ENCODE data around the gene DGCR2. TPM values are rescaled to one million over a fixed set of nuclear protein-coding genes. Genes with fewer than 3 reads are reported as not detected.

DGCR2 gene
- total and polyA plus RNA-seq, 2 experiments from 2014 or later = 18.5 to 83.0 TPM

DNA sequence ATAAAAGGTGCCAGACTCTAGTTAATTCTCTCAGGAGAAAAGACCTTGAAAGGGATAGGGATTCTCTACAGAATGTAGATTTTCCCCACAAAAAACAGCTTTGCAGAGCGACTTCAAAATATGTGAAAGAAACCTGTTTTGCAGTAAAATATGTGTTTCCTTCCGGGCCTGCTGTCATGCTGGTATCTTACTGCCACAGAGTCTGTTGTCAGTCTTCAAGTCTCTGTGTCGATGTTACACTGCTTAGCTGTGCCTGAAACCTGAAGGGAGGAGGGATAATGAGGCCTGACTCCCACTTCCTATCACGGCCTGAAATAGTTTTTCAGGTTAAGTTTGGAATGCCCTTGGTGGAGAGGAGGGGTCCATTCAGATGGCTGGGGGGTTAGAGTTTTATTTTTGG, 1.7 kb upstream of the DGCR2 start (continued):
- no peak for TF ChIP-seq ZNF331 (CRISPR knock-in tag; IDR thresholded peaks at IDR 0.05; ENCODE audit: low read depth)

DNA sequence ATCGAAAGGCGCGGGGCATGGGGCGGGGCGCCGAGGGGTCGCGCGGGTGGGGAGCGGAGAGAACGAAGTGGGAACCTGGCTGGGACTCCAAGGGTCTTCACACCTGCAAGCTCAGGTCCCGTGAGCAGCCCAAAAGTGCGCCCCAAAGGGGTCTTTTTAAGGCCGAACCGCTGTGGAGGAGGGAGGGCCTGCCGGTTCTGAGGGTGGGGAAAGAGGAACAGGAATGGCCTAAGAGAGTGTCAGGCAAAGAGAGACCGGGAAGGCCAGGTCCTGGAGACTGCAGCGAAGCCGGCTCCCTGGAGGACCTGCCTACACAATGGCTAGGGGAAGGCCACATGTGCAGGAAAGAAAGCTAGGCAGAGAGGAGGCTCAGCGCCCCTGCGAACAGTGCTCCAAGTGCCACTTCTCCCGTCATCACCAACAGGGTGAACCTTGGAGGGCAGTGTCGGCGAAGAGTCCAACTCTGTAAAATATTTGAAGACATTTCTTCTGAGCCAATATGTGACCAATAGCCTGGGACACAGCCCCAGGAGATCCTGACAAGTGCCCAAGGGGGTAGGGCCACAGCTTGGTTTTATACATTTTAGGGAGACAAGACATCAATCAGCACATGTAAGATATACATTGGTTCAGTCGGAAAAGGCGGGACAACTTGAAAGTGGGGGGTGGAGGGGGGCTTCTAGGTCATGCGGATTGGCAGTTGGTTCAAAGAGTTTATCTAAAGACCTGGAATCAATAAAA, 710 bp upstream of the DGCR2 start:
- peak overlapping the region; percentile 96 for H3K4me3 ChIP-seq
- no peaks in the 10 kb centered on the region for H3K36me3 ChIP-seq (ENCODE audit: insufficient read depth)
- H3K79me2 ChIP-seq (replicated peaks; ENCODE audit: insufficient read depth) = peaks cover 38% of the 10 kb centered on the region
- Mint-ChIP-seq H3K4me1 (peaks cover 29% of the 10 kb centered on the region), H3K27me3 (ENCODE audit: insufficient read depth, low read depth, poor library complexity) (peaks cover 22% of the 10 kb centered on the region), H3K4me3 (peak overlapping the region; percentile 85), H3K9me3 (no peaks in the 10 kb centered on the region), H3K36me3 (ENCODE audit: low read depth) (no peaks in the 10 kb centered on the region; the same call in 2 of the 3 replicates), H3K27ac (peak overlapping the region; percentile 90)
- DNase-seq (ENCODE audit: low spot score) (peak; percentile 67), ATAC-seq (peak; percentile 50)
- no peaks in the 10 kb centered on the region for H3K27me3 ChIP-seq (ENCODE audit: insufficient read depth)
- H3K4me1 ChIP-seq (ENCODE audit: insufficient read depth) = peaks cover 16% of the 10 kb centered on the region
- peak overlapping the region; percentile 95 for H2AFZ ChIP-seq
- H4K20me1 ChIP-seq (replicated peaks; ENCODE audit: insufficient read depth) = peaks cover 30% of the 10 kb centered on the region
- H3K9me2 ChIP-seq (ENCODE audit: insufficient read depth) = no peaks in the 10 kb centered on the region
- H3F3A ChIP-seq (replicated peaks; ENCODE audit: low read depth) = peaks cover 4% of the 10 kb centered on the region; the same call in 1 of the 2 replicates
- no peak overlapping the region for H3K27ac ChIP-seq (ENCODE audit: low read depth)
- peak overlapping the region; percentile 85 for H3K4me2 ChIP-seq
- TF ChIP-seq, protein P1, sequence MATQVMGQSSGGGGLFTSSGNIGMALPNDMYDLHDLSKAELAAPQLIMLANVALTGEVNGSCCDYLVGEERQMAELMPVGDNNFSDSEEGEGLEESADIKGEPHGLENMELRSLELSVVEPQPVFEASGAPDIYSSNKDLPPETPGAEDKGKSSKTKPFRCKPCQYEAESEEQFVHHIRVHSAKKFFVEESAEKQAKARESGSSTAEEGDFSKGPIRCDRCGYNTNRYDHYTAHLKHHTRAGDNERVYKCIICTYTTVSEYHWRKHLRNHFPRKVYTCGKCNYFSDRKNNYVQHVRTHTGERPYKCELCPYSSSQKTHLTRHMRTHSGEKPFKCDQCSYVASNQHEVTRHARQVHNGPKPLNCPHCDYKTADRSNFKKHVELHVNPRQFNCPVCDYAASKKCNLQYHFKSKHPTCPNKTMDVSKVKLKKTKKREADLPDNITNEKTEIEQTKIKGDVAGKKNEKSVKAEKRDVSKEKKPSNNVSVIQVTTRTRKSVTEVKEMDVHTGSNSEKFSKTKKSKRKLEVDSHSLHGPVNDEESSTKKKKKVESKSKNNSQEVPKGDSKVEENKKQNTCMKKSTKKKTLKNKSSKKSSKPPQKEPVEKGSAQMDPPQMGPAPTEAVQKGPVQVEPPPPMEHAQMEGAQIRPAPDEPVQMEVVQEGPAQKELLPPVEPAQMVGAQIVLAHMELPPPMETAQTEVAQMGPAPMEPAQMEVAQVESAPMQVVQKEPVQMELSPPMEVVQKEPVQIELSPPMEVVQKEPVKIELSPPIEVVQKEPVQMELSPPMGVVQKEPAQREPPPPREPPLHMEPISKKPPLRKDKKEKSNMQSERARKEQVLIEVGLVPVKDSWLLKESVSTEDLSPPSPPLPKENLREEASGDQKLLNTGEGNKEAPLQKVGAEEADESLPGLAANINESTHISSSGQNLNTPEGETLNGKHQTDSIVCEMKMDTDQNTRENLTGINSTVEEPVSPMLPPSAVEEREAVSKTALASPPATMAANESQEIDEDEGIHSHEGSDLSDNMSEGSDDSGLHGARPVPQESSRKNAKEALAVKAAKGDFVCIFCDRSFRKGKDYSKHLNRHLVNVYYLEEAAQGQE (IDR thresholded peaks at IDR 0.05; ENCODE audit: unreplicated experiment) = no peak
- TF ChIP-seq, protein P2, sequence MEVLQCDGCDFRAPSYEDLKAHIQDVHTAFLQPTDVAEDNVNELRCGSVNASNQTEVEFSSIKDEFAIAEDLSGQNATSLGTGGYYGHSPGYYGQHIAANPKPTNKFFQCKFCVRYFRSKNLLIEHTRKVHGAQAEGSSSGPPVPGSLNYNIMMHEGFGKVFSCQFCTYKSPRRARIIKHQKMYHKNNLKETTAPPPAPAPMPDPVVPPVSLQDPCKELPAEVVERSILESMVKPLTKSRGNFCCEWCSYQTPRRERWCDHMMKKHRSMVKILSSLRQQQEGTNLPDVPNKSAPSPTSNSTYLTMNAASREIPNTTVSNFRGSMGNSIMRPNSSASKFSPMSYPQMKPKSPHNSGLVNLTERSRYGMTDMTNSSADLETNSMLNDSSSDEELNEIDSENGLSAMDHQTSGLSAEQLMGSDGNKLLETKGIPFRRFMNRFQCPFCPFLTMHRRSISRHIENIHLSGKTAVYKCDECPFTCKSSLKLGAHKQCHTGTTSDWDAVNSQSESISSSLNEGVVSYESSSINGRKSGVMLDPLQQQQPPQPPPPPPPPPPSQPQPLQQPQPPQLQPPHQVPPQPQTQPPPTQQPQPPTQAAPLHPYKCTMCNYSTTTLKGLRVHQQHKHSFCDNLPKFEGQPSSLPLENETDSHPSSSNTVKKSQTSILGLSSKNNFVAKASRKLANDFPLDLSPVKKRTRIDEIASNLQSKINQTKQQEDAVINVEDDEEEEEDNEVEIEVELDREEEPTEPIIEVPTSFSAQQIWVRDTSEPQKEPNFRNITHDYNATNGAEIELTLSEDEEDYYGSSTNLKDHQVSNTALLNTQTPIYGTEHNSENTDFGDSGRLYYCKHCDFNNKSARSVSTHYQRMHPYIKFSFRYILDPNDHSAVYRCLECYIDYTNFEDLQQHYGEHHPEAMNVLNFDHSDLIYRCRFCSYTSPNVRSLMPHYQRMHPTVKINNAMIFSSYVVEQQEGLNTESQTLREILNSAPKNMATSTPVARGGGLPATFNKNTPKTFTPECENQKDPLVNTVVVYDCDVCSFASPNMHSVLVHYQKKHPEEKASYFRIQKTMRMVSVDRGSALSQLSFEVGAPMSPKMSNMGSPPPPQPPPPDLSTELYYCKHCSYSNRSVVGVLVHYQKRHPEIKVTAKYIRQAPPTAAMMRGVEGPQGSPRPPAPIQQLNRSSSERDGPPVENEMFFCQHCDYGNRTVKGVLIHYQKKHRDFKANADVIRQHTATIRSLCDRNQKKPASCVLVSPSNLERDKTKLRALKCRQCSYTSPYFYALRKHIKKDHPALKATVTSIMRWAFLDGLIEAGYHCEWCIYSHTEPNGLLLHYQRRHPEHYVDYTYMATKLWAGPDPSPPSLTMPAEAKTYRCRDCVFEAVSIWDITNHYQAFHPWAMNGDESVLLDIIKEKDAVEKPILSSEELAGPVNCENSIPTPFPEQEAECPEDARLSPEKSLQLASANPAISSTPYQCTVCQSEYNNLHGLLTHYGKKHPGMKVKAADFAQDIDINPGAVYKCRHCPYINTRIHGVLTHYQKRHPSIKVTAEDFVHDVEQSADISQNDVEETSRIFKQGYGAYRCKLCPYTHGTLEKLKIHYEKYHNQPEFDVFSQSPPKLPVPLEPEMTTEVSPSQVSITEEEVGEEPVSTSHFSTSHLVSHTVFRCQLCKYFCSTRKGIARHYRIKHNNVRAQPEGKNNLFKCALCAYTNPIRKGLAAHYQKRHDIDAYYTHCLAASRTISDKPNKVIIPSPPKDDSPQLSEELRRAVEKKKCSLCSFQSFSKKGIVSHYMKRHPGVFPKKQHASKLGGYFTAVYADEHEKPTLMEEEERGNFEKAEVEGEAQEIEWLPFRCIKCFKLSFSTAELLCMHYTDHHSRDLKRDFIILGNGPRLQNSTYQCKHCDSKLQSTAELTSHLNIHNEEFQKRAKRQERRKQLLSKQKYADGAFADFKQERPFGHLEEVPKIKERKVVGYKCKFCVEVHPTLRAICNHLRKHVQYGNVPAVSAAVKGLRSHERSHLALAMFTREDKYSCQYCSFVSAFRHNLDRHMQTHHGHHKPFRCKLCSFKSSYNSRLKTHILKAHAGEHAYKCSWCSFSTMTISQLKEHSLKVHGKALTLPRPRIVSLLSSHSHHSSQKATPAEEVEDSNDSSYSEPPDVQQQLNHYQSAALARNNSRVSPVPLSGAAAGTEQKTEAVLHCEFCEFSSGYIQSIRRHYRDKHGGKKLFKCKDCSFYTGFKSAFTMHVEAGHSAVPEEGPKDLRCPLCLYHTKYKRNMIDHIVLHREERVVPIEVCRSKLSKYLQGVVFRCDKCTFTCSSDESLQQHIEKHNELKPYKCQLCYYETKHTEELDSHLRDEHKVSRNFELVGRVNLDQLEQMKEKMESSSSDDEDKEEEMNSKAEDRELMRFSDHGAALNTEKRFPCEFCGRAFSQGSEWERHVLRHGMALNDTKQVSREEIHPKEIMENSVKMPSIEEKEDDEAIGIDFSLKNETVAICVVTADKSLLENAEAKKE (CRISPR knock-in tag; IDR thresholded peaks at IDR 0.05) = no peak
- TF ChIP-seq STAT1 (IDR thresholded peaks at IDR 0.05; ENCODE audit: unreplicated experiment) (no peak), NANOG (IDR thresholded peaks at IDR 0.05; ENCODE audit: borderline replicate concordance) (no peak), JUNB (IDR thresholded peaks at IDR 0.05; ENCODE audit: unreplicated experiment) (no peak), EZH2 (IDR thresholded peaks at IDR 0.05; ENCODE audit: low read depth, unreplicated experiment) (no peak), EZH2phosphoT487 (IDR thresholded peaks at IDR 0.05; ENCODE audit: unreplicated experiment) (no peak), ZNF114 (CRISPR knock-in tag; IDR thresholded peaks at IDR 0.05) (no peak), CREB1 (CRISPR knock-in tag; IDR thresholded peaks at IDR 0.05; ENCODE audit: low read depth) (no peak), ZNF331 (CRISPR knock-in tag; IDR thresholded peaks at IDR 0.05; ENCODE audit: low read depth) (no peak)
- TF ChIP-seq, protein P3, sequence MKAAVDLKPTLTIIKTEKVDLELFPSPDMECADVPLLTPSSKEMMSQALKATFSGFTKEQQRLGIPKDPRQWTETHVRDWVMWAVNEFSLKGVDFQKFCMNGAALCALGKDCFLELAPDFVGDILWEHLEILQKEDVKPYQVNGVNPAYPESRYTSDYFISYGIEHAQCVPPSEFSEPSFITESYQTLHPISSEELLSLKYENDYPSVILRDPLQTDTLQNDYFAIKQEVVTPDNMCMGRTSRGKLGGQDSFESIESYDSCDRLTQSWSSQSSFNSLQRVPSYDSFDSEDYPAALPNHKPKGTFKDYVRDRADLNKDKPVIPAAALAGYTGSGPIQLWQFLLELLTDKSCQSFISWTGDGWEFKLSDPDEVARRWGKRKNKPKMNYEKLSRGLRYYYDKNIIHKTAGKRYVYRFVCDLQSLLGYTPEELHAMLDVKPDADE (IDR thresholded peaks at IDR 0.05) = no peak
- TF ChIP-seq, protein P4, sequence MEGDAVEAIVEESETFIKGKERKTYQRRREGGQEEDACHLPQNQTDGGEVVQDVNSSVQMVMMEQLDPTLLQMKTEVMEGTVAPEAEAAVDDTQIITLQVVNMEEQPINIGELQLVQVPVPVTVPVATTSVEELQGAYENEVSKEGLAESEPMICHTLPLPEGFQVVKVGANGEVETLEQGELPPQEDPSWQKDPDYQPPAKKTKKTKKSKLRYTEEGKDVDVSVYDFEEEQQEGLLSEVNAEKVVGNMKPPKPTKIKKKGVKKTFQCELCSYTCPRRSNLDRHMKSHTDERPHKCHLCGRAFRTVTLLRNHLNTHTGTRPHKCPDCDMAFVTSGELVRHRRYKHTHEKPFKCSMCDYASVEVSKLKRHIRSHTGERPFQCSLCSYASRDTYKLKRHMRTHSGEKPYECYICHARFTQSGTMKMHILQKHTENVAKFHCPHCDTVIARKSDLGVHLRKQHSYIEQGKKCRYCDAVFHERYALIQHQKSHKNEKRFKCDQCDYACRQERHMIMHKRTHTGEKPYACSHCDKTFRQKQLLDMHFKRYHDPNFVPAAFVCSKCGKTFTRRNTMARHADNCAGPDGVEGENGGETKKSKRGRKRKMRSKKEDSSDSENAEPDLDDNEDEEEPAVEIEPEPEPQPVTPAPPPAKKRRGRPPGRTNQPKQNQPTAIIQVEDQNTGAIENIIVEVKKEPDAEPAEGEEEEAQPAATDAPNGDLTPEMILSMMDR (conservative IDR thresholded peaks at IDR 0.05; ENCODE audit: low read depth in 2 of 2) = no peak

Measured in GM23338 (cell line).